Breast epithelium (tissue), 3 donors: ENCODE data around the gene CDH26.

Source experiments
- POLR2A ChIP-seq: fragments of 450-650 bp; IDR thresholded peaks from one replicate; pipeline ENCODE4 v1.6.1; 2016; ENCODE audit warnings: antibody characterized with exemption, mild to moderate bottlenecking, moderate library complexity
- POLR2AphosphoS5 ChIP-seq, 3 donors: sonication (generic); formaldehyde crosslinking; IDR thresholded peaks; one replicate each; pipeline ENCODE4 v1.6.1; 2017; ENCODE audit warnings: antibody characterized with exemption in 3 of 3
- TF ChIP-seq, protein P1 (sequence below), 3 donors: fragments of 450-650 bp; IDR thresholded peaks; one replicate each; pipeline ENCODE4 v1.5.1; 2016 to 2017; ENCODE audit warnings: antibody characterized with exemption in 3 of 3, mild to moderate bottlenecking in 3 of 3, moderate library complexity in 3 of 3

DNA sequence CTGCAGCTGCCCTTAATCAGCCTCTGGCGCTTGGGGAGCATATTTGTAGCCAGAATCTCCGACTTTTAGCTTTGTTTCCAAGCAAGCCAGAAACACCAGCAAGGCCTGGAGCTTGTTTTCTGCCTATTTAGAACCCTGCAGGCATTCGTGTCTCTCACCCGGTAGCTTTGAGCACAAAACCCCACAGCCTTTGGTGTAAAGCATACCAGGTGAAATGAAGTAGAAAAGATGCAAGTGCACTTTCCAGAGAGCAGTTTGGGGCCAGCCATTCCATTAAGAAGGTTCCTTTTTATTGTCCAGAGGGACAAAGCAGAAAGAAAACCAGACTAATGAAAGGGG is 17.3 kb upstream of the CDH26 start:
- no peak for TF ChIP-seq POLR2AphosphoS5 (IDR thresholded peaks at IDR 0.05)
- TF ChIP-seq, protein P1, sequence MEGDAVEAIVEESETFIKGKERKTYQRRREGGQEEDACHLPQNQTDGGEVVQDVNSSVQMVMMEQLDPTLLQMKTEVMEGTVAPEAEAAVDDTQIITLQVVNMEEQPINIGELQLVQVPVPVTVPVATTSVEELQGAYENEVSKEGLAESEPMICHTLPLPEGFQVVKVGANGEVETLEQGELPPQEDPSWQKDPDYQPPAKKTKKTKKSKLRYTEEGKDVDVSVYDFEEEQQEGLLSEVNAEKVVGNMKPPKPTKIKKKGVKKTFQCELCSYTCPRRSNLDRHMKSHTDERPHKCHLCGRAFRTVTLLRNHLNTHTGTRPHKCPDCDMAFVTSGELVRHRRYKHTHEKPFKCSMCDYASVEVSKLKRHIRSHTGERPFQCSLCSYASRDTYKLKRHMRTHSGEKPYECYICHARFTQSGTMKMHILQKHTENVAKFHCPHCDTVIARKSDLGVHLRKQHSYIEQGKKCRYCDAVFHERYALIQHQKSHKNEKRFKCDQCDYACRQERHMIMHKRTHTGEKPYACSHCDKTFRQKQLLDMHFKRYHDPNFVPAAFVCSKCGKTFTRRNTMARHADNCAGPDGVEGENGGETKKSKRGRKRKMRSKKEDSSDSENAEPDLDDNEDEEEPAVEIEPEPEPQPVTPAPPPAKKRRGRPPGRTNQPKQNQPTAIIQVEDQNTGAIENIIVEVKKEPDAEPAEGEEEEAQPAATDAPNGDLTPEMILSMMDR (IDR thresholded peaks at IDR 0.05), result no peak
- TF ChIP-seq POLR2A, result no peak
